ENCODE data around the gene TSPEAR. TPM values are rescaled to one million over a fixed set of nuclear protein-coding genes. Genes with fewer than 3 reads are reported as not detected.

TSPEAR gene
- total RNA-seq, 1 experiment from 2014 or later = 0.32 TPM

DNA sequence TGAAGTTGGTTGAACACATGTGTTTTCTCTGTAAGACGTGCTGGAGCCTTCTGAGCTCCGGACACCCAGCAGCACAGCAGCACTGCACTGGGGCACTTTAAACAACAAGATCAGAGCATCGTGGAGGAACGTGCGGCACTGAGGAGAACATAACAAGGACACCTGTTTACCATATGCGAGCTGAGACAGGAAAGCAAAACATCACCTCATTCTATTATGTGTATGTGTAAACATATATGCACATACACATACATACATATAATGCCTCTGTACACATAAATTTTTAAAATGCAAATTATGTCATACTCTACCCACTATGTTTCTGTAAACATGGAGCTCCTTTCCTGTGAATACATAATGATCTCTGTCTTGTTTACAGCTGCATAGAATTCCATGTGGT, 115.8 kb downstream of the TSPEAR start:
- DNase-seq = no peak
- no peaks in the 10 kb centered on the region for H3K4me1 ChIP-seq
- H3K36me3 Mint-ChIP-seq (ENCODE audit: insufficient read depth, unreplicated experiment) = no peaks in the 10 kb centered on the region
- H3K27me3 ChIP-seq (replicated peaks; ENCODE audit: control insufficient read depth, insufficient read depth, low read length) = no peaks in the 10 kb centered on the region
- BruUV-seq (replicated peaks) = no TSS peak
- no peak overlapping the region for H3K4me3 ChIP-seq (ENCODE audit: low read depth, low read length)
- CTCF ChIA-PET = no interaction called here
- intact Hi-C loops (cut with micrococcal nuclease; ENCODE audit: unreplicated experiment) = no loop called here
- H3K4me3 Mint-ChIP-seq (ENCODE audit: unreplicated experiment) = no peak overlapping the region
- POLR2A ChIA-PET = no interaction called here
- H3K27ac Mint-ChIP-seq (ENCODE audit: unreplicated experiment) = no peak overlapping the region
- H3K36me3 ChIP-seq (ENCODE audit: control insufficient read depth, insufficient read depth, low read length) = no peaks in the 10 kb centered on the region
- peaks cover 7% of the 10 kb centered on the region for H3K4me1 Mint-ChIP-seq (ENCODE audit: low read depth, unreplicated experiment)
- TF ChIP-seq, protein P1, sequence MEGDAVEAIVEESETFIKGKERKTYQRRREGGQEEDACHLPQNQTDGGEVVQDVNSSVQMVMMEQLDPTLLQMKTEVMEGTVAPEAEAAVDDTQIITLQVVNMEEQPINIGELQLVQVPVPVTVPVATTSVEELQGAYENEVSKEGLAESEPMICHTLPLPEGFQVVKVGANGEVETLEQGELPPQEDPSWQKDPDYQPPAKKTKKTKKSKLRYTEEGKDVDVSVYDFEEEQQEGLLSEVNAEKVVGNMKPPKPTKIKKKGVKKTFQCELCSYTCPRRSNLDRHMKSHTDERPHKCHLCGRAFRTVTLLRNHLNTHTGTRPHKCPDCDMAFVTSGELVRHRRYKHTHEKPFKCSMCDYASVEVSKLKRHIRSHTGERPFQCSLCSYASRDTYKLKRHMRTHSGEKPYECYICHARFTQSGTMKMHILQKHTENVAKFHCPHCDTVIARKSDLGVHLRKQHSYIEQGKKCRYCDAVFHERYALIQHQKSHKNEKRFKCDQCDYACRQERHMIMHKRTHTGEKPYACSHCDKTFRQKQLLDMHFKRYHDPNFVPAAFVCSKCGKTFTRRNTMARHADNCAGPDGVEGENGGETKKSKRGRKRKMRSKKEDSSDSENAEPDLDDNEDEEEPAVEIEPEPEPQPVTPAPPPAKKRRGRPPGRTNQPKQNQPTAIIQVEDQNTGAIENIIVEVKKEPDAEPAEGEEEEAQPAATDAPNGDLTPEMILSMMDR (IDR thresholded peaks at IDR 0.05; ENCODE audit: insufficient read depth in 1 of 2, low read depth in 1 of 2, low read length in 1 of 2, severe bottlenecking in 1 of 2, unreplicated experiment in 1 of 2) = no peak
- H3K9me3 Mint-ChIP-seq (ENCODE audit: unreplicated experiment) = peaks cover 18% of the 10 kb centered on the region
- H3K9me3 ChIP-seq = no peaks in the 10 kb centered on the region
- H3K27me3 Mint-ChIP-seq (ENCODE audit: insufficient read depth, unreplicated experiment) = peaks cover 4% of the 10 kb centered on the region

DNA sequence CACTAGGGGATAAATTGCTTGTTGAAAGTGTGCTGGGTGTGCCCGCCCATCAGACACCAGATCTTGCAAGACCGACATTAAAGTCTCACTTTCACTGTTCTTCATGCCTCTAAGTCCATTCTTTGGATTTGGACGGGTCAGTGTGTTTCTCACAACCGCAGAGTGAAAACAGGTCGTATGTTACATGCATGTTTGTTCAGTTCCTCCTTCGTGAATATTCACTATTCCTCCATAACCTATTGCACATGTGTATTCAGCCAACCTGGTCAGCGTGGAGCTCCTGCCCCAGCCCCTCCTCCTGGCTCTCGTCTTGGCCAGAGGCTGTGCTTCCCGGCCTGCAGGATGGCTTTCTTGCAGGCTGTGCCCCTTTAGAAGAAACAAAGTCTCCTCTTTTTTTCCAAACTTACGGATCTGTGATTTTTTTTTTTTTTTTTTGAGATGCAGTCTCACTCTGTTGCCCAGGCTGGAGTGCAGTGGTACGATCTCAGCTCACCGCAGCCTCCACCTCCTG, 116.9 kb downstream of the TSPEAR start:
- peaks cover 7% of the 10 kb centered on the region for H3K4me1 Mint-ChIP-seq (ENCODE audit: low read depth, unreplicated experiment)
- TF ChIP-seq, protein P1 (IDR thresholded peaks at IDR 0.05; ENCODE audit: insufficient read depth in 1 of 2, low read depth in 1 of 2, low read length in 1 of 2, severe bottlenecking in 1 of 2, unreplicated experiment in 1 of 2) = no peak
- peaks cover 18% of the 10 kb centered on the region for H3K9me3 Mint-ChIP-seq (ENCODE audit: unreplicated experiment)
- no peak for DNase-seq
- Histone ChIP-seq H3K9me3 (no peaks in the 10 kb centered on the region), H3K4me3 (ENCODE audit: low read depth, low read length) (no peak overlapping the region), H3K4me1 (no peaks in the 10 kb centered on the region), H3K36me3 (ENCODE audit: control insufficient read depth, insufficient read depth, low read length) (no peaks in the 10 kb centered on the region), H3K27me3 (replicated peaks; ENCODE audit: control insufficient read depth, insufficient read depth, low read length) (no peaks in the 10 kb centered on the region)
- H3K36me3 Mint-ChIP-seq (ENCODE audit: insufficient read depth, unreplicated experiment) = no peaks in the 10 kb centered on the region
- no peak overlapping the region for H3K27ac Mint-ChIP-seq (ENCODE audit: unreplicated experiment)
- no peak overlapping the region for H3K4me3 Mint-ChIP-seq (ENCODE audit: unreplicated experiment)
- no TSS peak for BruUV-seq (replicated peaks)
- peaks cover 4% of the 10 kb centered on the region for H3K27me3 Mint-ChIP-seq (ENCODE audit: insufficient read depth, unreplicated experiment)
- intact Hi-C loops (cut with micrococcal nuclease; ENCODE audit: unreplicated experiment) = no loop called here
- POLR2A ChIA-PET = no interaction called here
- CTCF ChIA-PET = no interaction called here

GRCh38 chr21:44593598-44594405, 117.6 kb downstream of the TSPEAR start:
- H3K9me3 ChIP-seq = no peaks in the 10 kb centered on the region
- no peaks in the 10 kb centered on the region for H3K36me3 Mint-ChIP-seq (ENCODE audit: insufficient read depth, unreplicated experiment)
- no peaks in the 10 kb centered on the region for H3K36me3 ChIP-seq (ENCODE audit: control insufficient read depth, insufficient read depth, low read length)
- TF ChIP-seq, protein P1 (IDR thresholded peaks at IDR 0.05; ENCODE audit: insufficient read depth in 1 of 2, low read depth in 1 of 2, low read length in 1 of 2, severe bottlenecking in 1 of 2, unreplicated experiment in 1 of 2) = no peak
- BruUV-seq (replicated peaks) = no TSS peak
- no peak overlapping the region for H3K4me3 ChIP-seq (ENCODE audit: low read depth, low read length)
- DNase-seq = no peak
- no peaks in the 10 kb centered on the region for H3K27me3 ChIP-seq (replicated peaks; ENCODE audit: control insufficient read depth, insufficient read depth, low read length)
- H3K4me1 Mint-ChIP-seq (ENCODE audit: low read depth, unreplicated experiment) = peaks cover 7% of the 10 kb centered on the region
- H3K27me3 Mint-ChIP-seq (ENCODE audit: insufficient read depth, unreplicated experiment) = peaks cover 4% of the 10 kb centered on the region
- ChIA-PET POLR2A (no interaction called here), CTCF (no interaction called here)
- intact Hi-C loops (cut with micrococcal nuclease; ENCODE audit: unreplicated experiment) = no loop called here
- no peak overlapping the region for H3K4me3 Mint-ChIP-seq (ENCODE audit: unreplicated experiment)
- peaks cover 14% of the 10 kb centered on the region for H3K9me3 Mint-ChIP-seq (ENCODE audit: unreplicated experiment)
- no peaks in the 10 kb centered on the region for H3K4me1 ChIP-seq
- H3K27ac Mint-ChIP-seq (ENCODE audit: unreplicated experiment) = no peak overlapping the region

Measured in Caco-2 (cell line).